ENCODE measurements around the gene RNF150. TPM values are rescaled to one million over a fixed set of nuclear protein-coding genes. Genes with fewer than 3 reads are reported as not detected.
A peak's percentile ranks its signal among the peaks of the same experiment; 100 is the strongest.

The RNF150 gene
- total RNA-seq, 4 donors from 2014 or later = 33.1 to 53.3 (median 43.6) TPM

- no peaks in the 10 kb centered on the region for H3K9me3 ChIP-seq
- no peak for TF ChIP-seq CTCF (IDR thresholded peaks at IDR 0.05)
- no peak for TF ChIP-seq EP300 (IDR thresholded peaks at IDR 0.05)
- peak in 1 of 2 donors; percentile 28 for TF ChIP-seq POLR2AphosphoS5 (IDR thresholded peaks at IDR 0.05)
- no peak for TF ChIP-seq POLR2A (IDR thresholded peaks at IDR 0.05; ENCODE audit: low read depth)
- no peaks in the 10 kb centered on the region for H3K36me3 ChIP-seq
- H3K27ac ChIP-seq (replicated peaks in 1 of 4) = peak overlapping the region; percentile 89 to 95 (median 92)
- no peak for DNase-seq (ENCODE audit: extremely low spot score)
- peaks cover 15 to 53% (median 48%) of the 10 kb centered on the region in 4 donors for H3K4me1 ChIP-seq
- H3K4me3 ChIP-seq = peak overlapping the region; percentile 78 to 95 (median 90)
- WGBS = under 1% methylated on average over 33 of the region's 64 CpGs
- intact Hi-C loops (cut with DNase I) = loop anchor here (5.0 to 10.0 kb wide), 3 partner anchors 135 to 757 kb away; partner anchors contain the start of gene SCOC
- H3K27me3 ChIP-seq = no peaks in the 10 kb centered on the region
Measured at GRCh38 chr4:141132072-141132708, 1.1 kb downstream of the RNF150 start.

DNA sequence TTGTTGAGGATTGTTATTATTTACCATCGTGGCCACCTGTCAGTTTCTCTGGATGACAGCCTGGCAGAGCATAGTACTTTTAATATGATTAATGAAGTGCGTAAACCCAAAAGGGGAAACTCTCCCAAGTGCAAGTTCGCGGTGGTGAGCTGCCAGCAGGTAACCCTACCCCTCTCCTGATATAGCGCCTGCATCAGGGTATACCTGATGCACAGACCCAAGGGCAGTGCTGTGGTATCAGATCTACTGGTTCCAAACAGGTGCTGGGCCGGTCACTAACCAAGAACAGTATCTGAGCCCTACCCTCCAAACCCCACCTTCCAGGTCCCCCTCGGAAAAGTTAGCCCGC, 1.6 kb downstream of the RNF150 start:
- no peaks in the 10 kb centered on the region for H3K36me3 ChIP-seq
- peak overlapping the region; percentile 78 to 95 (median 90) for H3K4me3 ChIP-seq
- H3K27me3 ChIP-seq = no peaks in the 10 kb centered on the region
- H3K4me1 ChIP-seq = peaks cover 20 to 58% (median 53%) of the 10 kb centered on the region in 4 donors
- H3K9me3 ChIP-seq = no peaks in the 10 kb centered on the region
- 12% methylated on average over 8 of the region's 8 CpGs for WGBS
- H3K27ac ChIP-seq (replicated peaks in 1 of 4) = peak overlapping the region; percentile 89 to 95 (median 92)
- TF ChIP-seq CTCF (IDR thresholded peaks at IDR 0.05) (no peak), POLR2AphosphoS5 (IDR thresholded peaks at IDR 0.05) (peak in 1 of 2 donors; percentile 2), POLR2A (IDR thresholded peaks at IDR 0.05; ENCODE audit: low read depth) (no peak), EP300 (IDR thresholded peaks at IDR 0.05) (no peak)
- no peak for DNase-seq (ENCODE audit: extremely low spot score)
- intact Hi-C loops (cut with DNase I) = loop anchor here (5.0 to 10.0 kb wide), 3 partner anchors 134 to 757 kb away; partner anchors contain the start of gene SCOC

- Histone ChIP-seq H3K36me3 (no peaks in the 10 kb centered on the region), H3K9me3 (no peaks in the 10 kb centered on the region), H3K27ac (replicated peaks in 1 of 4) (peak overlapping the region; percentile 89 to 95 (median 92)), H3K27me3 (no peaks in the 10 kb centered on the region), H3K4me3 (peak overlapping the region; percentile 78 to 95 (median 90)), H3K4me1 (peaks cover 20 to 64% (median 59%) of the 10 kb centered on the region in 4 donors)
- intact Hi-C loops (cut with DNase I) = loop anchor here (5.0 to 10.0 kb wide), 3 partner anchors 134 to 756 kb away; partner anchors contain the start of gene SCOC
- 41% methylated on average over 6 of the region's 6 CpGs for WGBS
- no peak for TF ChIP-seq POLR2A (IDR thresholded peaks at IDR 0.05; ENCODE audit: low read depth)
- TF ChIP-seq POLR2AphosphoS5 (IDR thresholded peaks at IDR 0.05) = no peak
- no peak for TF ChIP-seq EP300 (IDR thresholded peaks at IDR 0.05)
- no peak for TF ChIP-seq CTCF (IDR thresholded peaks at IDR 0.05)
- no peak for DNase-seq (ENCODE audit: extremely low spot score)
Measured at GRCh38 chr4:141130947-141131605, 2.2 kb downstream of the RNF150 start.

DNA sequence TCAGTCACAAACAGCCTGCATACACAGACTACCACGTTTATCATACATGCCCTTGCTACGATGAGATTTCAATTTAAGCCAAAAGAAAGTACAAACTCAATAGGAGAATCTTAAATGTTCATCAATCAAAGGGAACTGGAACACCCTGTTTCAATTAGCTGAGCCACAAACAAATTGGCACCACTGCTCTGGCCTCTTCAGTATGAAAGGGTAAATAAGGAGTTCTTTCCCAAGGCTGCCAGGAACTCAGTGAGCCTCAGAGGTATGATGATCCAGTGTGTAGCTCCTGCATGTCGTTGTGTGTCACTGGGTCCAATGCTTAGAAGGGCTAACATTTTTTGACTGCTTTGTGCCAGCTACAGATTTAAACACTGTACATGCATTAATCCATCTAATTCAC, 5.4 kb downstream of the RNF150 start:
- intact Hi-C loops (cut with DNase I) = loop anchor here (10.0 kb wide), 1 partner anchor 63 kb away; no protein-coding TSS in a partner anchor
- H3K4me1 ChIP-seq = peaks cover 24 to 60% (median 57%) of the 10 kb centered on the region in 4 donors
- TF ChIP-seq CTCF (IDR thresholded peaks at IDR 0.05) (no peak), POLR2AphosphoS5 (IDR thresholded peaks at IDR 0.05) (peak in 1 of 2 donors; percentile 23)
- H3K36me3 ChIP-seq = no peaks in the 10 kb centered on the region
- no peak for DNase-seq (ENCODE audit: extremely low spot score)
- H3K27ac ChIP-seq (replicated peaks in 1 of 4) = peak overlapping the region; percentile 28 to 89 (median 49)
- no peaks in the 10 kb centered on the region for H3K27me3 ChIP-seq
- WGBS = 49% methylated on average over 3 of the region's 3 CpGs
- no peaks in the 10 kb centered on the region for H3K9me3 ChIP-seq
- H3K4me3 ChIP-seq = no peak overlapping the region
